GM21717 (cell line): ENCODE data around the gene IGF1R.
A peak's percentile ranks its signal among the peaks of the same experiment; 100 is the strongest.

Source experiments
- ATAC-seq: cut with Tn5 transposase; IDR thresholded peaks from one replicate; pipeline ENCODE4 v1.9.1; 2021; ENCODE audit warnings: mild to moderate bottlenecking, moderate library complexity; ENCODE audit not compliant: unreplicated experiment

The IGF1R gene

DNA sequence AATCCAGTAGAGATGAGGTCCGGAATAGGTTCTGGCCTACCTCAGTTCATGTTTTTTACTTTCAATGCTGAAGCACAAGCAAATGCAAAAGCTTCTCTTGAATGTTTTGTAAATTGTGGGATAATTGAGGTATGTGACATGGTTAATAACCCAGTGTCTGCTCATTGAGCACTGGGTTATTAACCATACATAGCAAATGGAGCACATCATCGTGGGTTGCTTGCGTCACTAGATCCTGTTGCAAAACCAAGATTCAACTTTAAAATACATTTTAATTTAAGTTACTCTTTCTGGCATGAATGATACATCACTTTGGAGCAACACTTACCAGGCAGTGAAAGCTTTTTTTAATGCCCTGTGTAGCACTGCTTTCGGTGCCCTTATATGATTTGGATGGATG lies 165.6 kb downstream of the IGF1R start:
- no peak for ATAC-seq

DNA sequence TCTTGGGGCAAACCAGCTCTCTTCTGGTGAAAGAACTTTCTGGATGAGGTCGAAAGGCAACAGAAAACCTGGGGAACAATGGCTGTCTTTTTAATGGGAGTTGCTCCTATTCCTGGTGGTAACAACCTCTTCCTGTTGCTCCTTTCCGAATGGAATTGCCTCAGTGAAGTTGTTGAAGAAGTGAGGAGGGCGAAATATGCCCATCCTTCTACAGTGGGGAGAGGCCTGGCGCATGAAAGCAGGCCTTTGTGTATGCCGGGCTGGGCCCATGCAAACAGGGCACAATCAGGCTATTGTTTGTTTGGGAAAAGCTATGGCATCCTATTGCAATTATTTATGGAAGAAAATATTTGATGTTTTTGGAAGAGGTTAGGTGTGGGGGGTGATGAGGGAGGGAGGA lies 166.9 kb downstream of the IGF1R start:
- ATAC-seq: no peak

DNA sequence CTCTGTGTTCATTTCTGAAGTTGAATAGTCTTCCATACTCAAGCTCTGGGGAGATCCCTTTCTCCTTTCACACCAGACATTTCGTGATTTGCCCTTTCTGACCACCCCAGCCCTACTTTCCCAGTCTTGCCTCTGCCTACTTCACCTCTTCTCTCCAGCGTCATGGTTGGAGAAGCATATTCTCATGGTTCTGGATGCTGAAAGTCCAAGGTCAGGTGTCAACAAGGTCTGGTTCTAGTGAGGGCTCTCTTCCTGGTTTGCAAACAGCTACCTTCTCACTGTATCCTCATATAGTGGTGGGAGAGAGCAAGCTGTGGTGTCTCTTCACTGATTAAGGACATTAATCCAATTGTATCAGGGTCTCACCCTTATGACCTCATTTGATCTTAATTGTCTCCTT lies 169.4 kb downstream of the IGF1R start:
- no peak for ATAC-seq

DNA sequence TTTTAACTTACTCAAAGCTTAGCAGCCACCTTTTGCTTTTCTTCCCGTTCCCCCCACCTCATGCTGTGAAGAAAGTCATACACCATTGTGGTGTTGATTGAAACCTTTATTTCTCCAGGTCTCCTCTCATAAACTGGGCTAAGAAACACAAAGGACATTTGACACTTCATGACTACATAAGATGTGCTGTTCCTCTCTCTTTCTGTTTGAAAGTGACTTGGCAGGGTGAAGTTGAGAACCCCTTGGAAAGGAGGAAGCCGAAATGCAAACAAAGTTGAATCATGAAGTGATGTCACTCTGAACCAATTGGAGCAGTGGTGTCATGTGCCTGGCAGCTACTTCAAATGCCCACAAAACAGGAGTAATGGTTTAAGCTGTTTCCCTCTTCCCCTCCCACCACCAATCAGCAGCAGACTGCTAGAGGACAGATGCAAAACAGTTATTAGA lies 174.7 kb downstream of the IGF1R start:
- ATAC-seq: no peak

DNA sequence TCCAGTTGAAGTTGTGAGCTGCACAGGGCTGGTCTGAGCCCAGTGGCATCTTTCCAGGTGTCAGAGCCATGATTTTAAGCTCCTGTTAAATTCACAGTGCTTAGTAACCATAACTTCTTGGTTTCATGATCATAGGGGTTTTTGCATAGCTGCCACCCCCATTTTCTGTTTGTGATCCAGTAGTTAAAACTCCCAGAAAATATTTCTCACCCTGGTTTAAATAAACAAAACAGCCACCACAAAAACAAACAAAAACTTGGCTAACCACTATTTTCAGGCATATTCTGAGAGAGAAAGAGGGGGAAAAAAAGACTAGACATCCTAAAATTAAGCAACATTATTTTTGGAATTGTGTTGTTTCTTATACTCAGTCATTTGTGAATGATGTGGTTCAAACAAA lies 175.3 kb downstream of the IGF1R start:
- ATAC-seq: no peak

DNA sequence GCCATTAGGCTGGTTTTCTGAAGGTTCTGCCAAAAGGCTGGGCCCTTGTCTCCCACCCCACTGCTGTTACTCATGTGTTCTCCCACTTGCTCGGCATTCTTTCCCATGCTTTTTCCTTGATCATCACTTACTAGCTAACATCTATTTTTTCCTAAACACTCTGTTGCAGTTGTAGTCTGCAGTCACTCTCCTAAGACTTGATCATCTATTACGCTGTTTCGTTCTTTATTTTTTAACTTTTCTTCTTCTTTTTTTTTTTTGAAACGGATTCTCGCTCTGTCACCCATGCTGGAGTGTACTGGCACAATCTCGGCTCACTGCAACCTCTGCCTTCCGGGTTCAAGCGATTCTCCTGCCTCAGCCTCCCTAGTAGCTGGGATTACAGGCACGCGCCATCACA lies 176.3 kb downstream of the IGF1R start:
- no peak for ATAC-seq

DNA sequence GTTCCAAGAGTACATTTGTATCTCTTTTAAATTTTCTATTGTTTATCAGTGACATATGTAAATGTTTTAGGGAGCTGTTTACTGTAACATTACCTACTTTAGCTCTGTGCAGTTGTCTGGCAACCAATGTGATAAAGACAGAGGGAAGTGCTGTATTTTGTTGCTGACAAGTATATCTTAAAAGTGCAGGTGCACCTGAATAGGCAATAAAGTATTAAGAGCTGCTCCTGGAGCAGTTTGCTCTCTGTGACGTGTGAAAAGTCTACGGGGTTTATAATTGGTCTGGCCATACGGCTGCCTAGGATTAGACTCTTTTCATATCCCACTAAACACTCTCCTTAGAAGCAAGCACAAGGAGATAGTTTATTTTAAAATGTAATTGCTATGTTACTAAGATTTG lies 178.3 kb downstream of the IGF1R start:
- no peak for ATAC-seq

DNA sequence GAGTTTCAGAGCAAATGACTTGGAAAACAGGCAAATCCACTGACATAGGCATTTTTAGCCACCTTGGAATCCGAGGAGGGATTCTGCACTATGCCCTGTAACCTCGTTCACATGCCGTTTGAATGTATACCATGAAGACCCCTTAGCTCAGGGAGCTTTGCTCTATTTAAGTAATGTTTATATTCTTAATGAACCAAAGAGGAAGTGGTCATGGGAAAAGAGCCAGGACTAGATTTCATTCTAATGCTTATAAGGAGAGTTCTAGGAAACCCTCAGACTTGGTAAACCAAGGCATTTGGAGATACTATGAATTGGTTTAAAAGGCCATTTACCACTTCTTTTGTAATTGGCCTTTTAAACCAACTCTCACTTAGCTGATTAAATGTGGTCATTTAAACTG lies 178.9 kb downstream of the IGF1R start:
- no peak for ATAC-seq

DNA sequence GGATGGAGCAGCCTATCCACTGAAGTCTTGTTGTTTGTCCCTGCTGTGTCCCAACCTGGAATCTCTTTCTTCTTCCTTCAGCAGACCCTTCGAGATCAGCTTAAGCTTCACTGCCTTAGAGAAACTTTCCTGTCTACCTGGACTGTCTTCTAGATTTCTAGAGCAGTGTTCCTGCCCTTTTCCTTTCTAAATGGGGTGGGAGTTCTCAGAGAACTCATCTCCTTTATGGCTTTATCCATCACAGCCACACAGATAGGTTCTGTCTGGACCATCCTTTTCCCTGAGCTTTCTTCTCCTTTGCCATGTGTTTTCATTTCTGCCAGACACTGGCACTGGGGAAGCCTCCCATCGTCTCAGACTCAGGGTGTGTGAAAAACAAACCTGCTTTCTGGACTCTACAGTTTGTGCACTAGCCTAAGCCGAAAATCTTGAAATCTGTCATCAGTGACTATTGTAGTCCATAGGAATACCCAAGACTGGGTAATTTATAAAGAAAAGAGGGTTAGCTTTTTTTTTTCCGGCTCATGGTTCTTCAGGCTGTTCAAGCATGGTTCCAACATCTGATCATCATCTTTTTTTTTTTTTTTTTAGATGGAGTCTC lies 181.8 kb downstream of the IGF1R start:
- no peak for ATAC-seq

DNA sequence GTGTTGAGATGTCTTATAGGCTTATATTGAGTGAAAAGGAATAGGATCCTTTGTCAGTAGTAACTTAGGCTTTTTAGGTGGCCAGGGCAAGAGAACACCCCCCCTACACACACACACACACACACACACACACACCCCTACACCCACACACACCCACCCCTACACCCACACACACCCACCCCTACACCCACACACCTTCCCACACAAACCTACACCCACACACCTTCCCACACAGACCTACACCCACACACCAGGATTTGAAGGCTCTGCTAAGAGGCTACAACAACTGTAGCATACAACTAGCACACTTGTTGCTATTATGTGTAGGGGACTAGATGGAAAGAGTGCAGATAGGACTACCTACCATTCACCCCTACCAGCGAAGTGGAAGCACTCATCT lies 186.6 kb downstream of the IGF1R start:
- no peak for ATAC-seq

DNA sequence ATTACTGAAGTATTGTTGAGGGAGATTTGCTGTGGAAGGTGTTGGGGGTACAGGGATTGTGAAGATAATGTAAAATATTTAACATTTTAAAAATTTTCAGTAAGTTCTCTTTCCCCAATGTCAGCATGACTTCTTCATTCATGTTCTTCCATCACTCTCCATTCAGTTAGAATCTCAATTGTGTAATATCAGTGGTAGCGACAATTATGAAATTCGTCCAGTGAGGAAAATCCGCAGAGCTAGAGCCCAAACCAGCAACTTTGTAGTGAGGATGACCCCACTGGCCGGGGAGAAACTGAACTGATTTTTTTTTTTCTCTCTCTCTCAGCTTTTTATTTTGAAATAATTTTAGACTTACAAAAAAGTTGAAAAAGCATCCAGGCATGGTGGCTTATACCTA lies 187.5 kb downstream of the IGF1R start:
- no peak for ATAC-seq

DNA sequence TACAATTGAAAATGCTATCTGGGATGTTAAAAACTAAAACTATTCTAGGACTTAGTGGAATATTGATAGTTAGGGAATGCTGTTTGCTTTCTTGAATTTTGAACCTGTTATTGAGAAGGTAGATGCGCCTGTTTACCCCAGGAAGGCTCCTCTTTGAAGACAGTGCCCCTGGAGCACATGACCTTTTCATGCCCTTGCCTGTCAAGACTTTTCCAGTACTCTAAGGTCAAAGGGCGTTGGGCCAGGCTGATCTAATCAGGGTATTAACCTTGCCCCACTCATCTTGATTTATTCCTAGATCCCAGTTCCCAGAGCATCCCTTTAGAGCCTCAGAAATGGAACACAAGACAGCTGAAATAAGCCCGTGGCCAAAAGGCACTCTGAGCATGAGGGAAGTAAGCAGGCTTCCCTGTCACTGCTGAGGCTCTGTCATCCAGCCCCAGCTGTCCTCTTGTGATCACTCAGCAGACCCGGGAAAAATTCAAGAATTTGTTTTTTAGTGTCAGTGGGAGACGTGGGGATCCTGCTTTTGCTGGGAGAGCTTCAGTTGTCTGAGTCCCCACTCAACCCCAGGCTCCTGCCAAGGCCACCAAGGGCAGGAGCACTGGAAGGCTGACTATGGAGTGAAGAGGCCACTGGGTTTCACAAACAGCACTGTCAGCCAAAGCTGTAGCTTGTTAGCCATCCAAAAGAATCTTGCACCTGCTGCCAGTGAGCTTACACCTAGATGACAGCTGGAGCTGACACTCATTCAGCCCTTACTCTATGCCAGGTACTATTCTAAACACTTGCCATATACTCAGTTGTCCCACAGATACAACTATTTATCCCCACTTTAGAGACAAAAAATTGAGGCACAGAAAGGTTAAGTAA lies 190.3 kb downstream of the IGF1R start:
- no peak for ATAC-seq

DNA sequence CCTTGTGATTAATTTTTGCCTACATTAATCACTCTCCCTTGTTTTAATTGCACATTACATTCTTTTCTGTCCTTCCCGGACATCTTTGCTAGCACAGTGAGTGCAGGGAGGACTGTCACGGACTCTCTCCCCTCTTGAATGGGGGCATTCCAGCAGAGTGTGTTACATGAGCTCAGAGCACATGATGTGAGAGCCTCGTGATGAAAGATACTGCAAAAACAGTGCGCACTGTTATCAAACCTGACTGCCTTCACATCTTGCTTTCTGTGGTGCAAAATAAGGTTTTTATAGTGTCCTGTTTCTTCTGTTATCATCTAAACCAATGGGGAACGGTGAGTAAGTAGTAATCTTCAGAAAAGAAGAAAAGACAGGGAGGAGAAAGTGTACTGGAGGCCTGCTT lies 191.7 kb downstream of the IGF1R start:
- no peak for ATAC-seq

DNA sequence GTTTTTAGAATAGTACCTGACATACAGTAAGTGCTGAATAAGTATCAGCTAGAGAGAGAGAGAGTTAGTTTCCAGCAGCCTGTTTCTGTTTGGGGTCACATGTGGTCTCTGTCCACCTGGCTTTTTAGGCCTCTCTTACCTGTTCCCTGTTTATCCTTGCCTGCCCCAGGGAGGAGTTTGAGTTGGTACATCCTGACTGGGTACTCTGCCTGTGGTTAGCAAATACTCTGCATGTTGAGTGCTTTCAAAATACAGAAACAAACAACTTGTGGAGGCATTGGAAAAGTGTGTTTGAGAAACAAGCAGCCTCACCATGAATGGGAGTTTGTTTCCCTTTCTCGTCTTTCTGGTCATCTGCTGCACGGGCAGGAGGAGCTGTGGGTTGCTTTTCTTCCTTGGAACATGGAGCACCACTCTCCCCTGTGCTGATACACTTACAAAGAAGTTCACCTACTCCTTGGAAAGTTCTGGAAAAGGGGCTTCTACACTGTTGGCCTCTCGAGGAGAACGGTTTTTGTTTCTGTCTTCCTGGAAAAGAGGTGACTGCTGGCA lies 193.2 kb downstream of the IGF1R start:
- no peak for ATAC-seq

DNA sequence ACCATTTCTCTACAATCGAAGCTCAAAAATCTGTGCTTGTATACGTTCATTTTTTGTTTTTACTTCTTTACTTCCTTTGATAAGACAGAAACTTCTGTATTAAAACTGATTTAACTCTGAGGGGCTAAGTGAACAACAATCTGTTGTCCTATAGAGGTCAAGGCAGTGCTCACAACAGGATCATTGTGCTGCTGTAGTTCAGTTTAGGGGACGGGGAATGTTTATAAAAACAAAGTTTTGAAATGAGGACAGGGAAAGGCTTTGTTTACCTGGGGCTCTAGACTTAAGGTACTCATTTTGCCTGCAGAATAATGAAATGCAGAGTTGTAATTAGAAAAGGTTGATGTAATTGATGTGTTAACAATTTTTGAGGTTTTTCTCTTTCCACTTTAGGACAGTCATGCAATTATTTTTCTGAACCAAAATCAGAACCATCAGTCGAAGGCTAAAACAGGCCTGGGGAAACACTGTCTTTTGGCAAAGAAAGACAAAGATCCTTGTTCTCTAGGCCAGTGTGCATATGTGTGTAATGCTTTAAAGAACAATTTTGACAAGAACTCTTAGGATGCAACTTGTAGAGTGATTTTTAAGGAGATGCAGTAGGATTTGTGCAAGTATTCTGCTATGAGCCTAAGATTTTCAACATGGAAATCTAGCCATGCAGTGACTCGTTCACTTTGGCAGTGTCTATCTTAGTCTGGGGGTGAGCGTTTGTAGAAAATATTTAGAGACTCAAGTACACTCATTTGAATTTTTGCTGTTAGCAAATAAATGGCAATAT lies 194.0 kb downstream of the IGF1R start:
- no peak for ATAC-seq

DNA sequence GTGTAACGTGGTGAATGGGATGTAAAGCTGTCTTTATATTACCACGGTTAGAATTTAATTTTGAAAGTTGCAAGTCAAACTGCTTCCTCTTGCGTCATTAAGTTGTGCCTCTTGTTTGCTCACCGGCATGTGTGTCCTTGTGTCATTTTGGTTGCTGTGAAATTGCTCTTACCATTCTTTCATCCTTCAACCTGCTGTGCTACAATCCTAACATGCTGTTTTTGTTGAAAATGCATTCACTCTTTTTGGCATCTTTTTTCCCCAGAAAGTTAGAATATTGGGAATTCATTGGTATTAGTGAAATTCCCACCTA lies 194.6 kb downstream of the IGF1R start:
- ATAC-seq: no peak

DNA sequence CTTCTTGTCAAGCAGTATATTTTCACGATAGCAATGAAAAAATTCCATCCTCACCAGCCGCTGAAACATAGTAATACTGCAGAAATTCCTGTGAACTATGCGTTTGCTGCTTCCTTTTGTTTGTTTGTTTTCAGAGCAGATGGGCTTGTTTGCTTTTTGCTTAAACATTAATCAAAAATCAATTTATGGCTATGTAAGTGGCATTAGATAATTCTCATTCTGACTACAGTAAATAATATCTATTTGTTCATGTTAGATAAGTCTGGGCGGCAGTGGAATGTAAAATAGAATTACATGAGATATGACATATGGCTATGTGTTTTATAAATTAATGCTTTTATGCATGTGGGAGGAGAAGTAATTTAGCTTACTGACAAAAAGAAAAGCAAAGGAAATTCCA lies 195.5 kb downstream of the IGF1R start:
- no peak for ATAC-seq

DNA sequence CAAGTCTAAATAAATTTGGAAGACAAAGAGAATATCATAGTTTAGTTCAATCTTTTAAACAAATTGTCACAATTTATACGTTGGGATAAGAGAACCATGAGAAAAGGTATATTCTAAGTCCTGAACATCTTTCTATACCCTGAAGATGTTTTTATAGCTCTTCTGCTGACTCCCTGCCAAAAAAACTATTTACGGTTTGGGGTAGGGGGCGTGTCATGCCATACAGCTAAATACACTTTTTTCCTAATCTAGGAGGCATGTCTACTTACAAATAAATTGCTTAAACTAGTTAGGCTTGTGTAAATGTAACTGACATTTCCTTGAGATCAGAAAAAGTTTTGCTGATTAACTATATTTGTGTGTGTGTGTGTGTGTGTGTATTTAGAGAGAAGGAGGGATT lies 195.9 kb downstream of the IGF1R start:
- ATAC-seq: no peak

DNA sequence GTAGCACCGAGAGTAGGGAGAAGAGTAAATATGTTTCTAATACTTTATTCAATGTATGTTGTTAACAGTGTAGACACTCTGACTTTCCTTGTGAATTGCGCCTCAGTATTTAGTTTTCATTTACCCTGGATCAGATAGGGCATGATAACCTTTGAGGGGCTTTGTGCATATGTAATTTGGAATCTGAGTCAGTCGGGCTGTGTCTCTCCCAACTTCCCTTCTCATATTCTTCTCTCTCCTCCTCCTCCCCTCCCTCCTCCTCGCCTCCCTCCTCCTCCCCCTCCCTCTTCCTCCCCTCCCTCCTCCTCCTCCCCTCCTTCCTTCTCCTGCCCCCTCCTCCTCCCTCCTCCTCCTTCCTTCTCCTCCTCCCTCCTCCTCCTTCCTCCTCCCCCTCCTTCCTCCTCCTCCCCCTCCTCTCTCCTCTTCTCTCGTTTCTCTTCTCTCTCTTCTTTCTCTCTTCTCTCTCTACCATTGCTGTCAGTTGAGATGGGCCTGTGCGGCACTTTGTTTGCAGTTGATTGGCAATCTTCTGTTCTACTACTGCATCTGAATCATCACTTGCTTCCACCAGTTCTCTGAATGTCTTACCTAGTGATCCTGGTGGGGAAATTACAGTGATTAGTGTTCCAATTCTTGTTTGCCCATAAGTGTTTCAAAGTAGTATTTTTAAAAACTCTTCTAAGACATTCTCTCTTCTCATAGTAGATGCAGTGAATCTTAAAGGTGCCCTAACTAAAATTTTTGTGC lies 197.0 kb downstream of the IGF1R start:
- no peak for ATAC-seq

DNA sequence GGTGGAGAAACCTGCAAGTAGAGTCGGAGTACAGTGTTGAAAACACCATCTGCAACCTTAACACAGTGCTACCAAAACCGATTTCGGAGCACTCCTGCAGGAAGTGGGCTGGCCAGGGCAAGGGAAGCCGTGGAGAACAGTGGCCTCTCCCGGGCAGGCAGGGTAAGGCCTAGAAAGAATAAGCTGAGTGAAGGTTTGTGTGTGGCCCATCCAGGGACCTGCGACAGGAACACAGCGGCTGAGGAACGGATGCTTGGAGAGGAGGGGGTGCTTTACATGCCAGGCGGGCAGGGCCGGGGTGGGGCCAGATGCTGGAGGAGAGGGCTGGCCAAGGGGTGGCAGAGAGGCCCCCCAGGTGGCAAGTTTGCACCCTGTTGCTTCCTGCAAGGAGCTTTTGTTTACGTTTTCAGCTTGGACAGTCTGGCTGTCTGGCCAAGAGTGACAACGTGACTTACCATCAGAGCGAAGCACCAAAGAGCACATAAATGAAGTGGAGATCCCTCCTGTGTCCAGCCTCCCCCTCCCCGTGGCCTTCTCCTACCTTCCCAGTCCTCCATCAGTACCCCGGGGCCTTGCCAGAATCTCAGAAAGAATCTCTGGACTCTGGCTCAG lies 202.7 kb downstream of the IGF1R start:
- peak; percentile 35 for ATAC-seq

DNA sequence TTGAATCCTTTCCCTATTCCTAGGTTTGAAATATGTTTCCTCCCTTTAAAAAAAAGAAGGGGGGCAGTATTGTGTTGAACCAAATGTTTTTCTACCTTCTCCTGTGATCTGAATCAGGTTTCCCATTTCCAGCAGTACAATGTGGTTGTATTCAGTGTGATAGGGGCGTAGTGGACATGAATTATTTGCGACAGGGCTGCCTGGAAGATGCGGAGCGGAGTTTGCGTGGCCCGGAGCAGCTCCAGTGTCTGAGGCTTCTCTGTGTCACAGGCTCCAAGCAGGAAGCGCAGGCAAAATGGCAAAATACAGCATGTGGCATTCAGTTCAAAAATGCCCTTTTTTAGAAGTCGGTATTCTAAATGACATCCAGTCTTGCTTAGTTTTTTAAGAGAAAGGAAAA lies 204.8 kb downstream of the IGF1R start:
- peak; percentile 33 for ATAC-seq
